SK-N-SH treated with all-trans-retinoic acid at 6 μM for 48 hours (cell line): ENCODE data around the gene ICE1.

ENCODE experiments used
- ARNTL ChIP-seq: fragments of 450-650 bp; formaldehyde crosslinking; IDR thresholded peaks from 2 replicates; pipeline ENCODE4 v1.5.0; 2020; ENCODE audit warnings: low read depth, mild to moderate bottlenecking, moderate library complexity, borderline replicate concordance
- BACH2 ChIP-seq: fragments of 250-450 bp; sonication (Bioruptor Pico); IDR thresholded peaks from 2 replicates; pipeline ENCODE4 v1.9.0; 2021; ENCODE audit warnings: mild to moderate bottlenecking, borderline replicate concordance
- CREB5 ChIP-seq: fragments of 250-450 bp; sonication (Bioruptor Pico); IDR thresholded peaks from 2 replicates; pipeline ENCODE4 v1.5.1; 2020; ENCODE audit warnings: low read depth, mild to moderate bottlenecking, moderate library complexity
- CSDC2 ChIP-seq: fragments of 250-450 bp; sonication (Bioruptor Pico); IDR thresholded peaks from 2 replicates; pipeline ENCODE4 v1.5.0; 2020; ENCODE audit warnings: mild to moderate bottlenecking, moderate library complexity
- GLIS3 ChIP-seq: fragments of 250-450 bp; sonication (Bioruptor Pico); IDR thresholded peaks from 2 replicates; pipeline ENCODE4 v1.5.0; 2020; ENCODE audit warnings: mild to moderate bottlenecking, moderate library complexity
- TOX ChIP-seq: fragments of 250-450 bp; sonication (Bioruptor Pico); IDR thresholded peaks from 2 replicates; pipeline ENCODE4 v1.8.0; 2021; ENCODE audit warnings: mild to moderate bottlenecking, moderate library complexity, borderline replicate concordance
- TSHZ2 ChIP-seq: fragments of 250-450 bp; sonication (Bioruptor Pico); IDR thresholded peaks from 2 replicates; pipeline ENCODE4 v1.5.0; 2020; ENCODE audit warnings: mild to moderate bottlenecking, moderate library complexity
- ZFP3 ChIP-seq: fragments of 250-450 bp; sonication (Bioruptor Pico); IDR thresholded peaks from 2 replicates; pipeline ENCODE4 v1.5.0; 2020; ENCODE audit warnings: mild to moderate bottlenecking, moderate library complexity
- ZNF70 ChIP-seq: fragments of 450-650 bp; formaldehyde crosslinking; IDR thresholded peaks from 2 replicates; pipeline ENCODE4 v1.5.0; 2020; ENCODE audit warnings: mild to moderate bottlenecking, moderate library complexity

- no peak for TF ChIP-seq ZNF70 (CRISPR knock-in tag)
- no peak for TF ChIP-seq ZFP3
- TF ChIP-seq TOX, result no peak
- TF ChIP-seq GLIS3 (CRISPR knock-in tag), result no peak
- TF ChIP-seq ARNTL, result no peak
- no peak for TF ChIP-seq TSHZ2 (CRISPR knock-in tag)
- no peak for TF ChIP-seq BACH2 (CRISPR knock-in tag)
- no peak for TF ChIP-seq CREB5
- TF ChIP-seq CSDC2 (CRISPR knock-in tag), result no peak
Measured at GRCh38 chr5:5416733-5417132, 5.7 kb upstream of the ICE1 start.
